Measurements from ENCODE around the gene OTOS. TPM values are rescaled to one million over a fixed set of nuclear protein-coding genes. Genes with fewer than 3 reads are reported as not detected.

OTOS gene
- total and polyA plus RNA-seq, 7 donors = not detected

- Histone ChIP-seq H3K27ac (no peak overlapping the region), H3K9me3 (no peaks in the 10 kb centered on the region), H3K27me3 (no peaks in the 10 kb centered on the region), H3K4me3 (no peak overlapping the region), H3K36me3 (no peaks in the 10 kb centered on the region), H3K4me1 (no peaks in the 10 kb centered on the region)
- peak; percentile 50 for DNase-seq
- WGBS, 2 donors = 81 to 85% methylated on average over 21 of the region's 21 CpGs
- intact Hi-C loops (cut with DNase I) = no loop called here
- TF ChIP-seq POLR2A (IDR thresholded peaks at IDR 0.05) = no peak
- TF ChIP-seq CTCF (IDR thresholded peaks at IDR 0.05) = no peak
- TF ChIP-seq POLR2AphosphoS5 (IDR thresholded peaks at IDR 0.05) = no peak
- no peak for TF ChIP-seq EP300 (IDR thresholded peaks at IDR 0.05)
Observed at GRCh38 chr2:240161087-240161750, 20.8 kb upstream of the OTOS start.

GRCh38 chr2:240160291-240161086 is 20.0 kb upstream of the OTOS start:
- H3K27me3 ChIP-seq = no peaks in the 10 kb centered on the region

DNA sequence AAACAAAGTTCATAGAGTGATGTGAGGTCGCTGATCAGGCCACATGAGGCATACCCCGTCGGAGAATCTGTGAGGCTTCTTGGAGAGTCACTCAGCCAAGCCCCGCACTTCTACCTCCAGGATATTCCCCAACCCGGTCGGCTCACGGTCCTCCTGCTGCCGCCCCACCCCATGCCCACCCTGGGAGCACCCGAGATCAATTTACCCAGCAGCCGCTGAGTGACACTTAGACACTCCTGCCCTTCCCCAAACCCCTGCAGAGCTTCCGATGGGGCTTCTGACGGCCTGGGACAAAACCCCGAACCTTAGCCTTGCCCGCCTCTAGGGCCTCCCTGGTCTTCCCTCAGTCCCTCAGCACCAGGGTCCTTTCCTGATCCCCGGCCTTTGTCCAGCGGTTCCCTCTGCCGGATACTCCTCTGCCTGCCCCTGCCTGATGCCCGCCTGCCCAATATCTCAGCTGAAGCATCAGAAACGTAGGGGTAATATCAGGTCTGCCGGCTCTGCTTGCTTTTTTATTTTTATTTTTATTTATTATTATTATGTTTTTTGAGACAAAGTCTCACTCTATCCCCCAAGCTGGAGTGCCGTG is 18.9 kb upstream of the OTOS start:
- no peak for TF ChIP-seq POLR2AphosphoS5 (IDR thresholded peaks at IDR 0.05)
- no peak for TF ChIP-seq EP300 (IDR thresholded peaks at IDR 0.05)
- no peak for TF ChIP-seq POLR2A (IDR thresholded peaks at IDR 0.05)
- no peak for TF ChIP-seq CTCF (IDR thresholded peaks at IDR 0.05)
- peak; percentile 53 for DNase-seq
- intact Hi-C loops (cut with DNase I) = no loop called here
- H3K27me3 ChIP-seq = peaks cover 0 to 7% (median 0%) of the 10 kb centered on the region in 3 donors
- 76 to 88% methylated on average over 21 of the region's 21 CpGs for WGBS, 2 donors
- no peaks in the 10 kb centered on the region for H3K4me1 ChIP-seq
- no peak overlapping the region for H3K27ac ChIP-seq
- H3K4me3 ChIP-seq = no peak overlapping the region
- H3K36me3 ChIP-seq = no peaks in the 10 kb centered on the region
- no peaks in the 10 kb centered on the region for H3K9me3 ChIP-seq

More at GRCh38 chr2:240160291-240161086, 20.0 kb upstream of the OTOS start:
- Histone ChIP-seq H3K36me3 (no peaks in the 10 kb centered on the region), H3K9me3 (no peaks in the 10 kb centered on the region), H3K4me3 (no peak overlapping the region), H3K27ac (no peak overlapping the region), H3K4me1 (no peaks in the 10 kb centered on the region)
- 77 to 87% methylated on average over 18 of the region's 18 CpGs for WGBS, 2 donors
- peak; percentile 57 for DNase-seq
- intact Hi-C loops (cut with DNase I) = no loop called here
- TF ChIP-seq POLR2A (IDR thresholded peaks at IDR 0.05) = no peak
- no peak for TF ChIP-seq EP300 (IDR thresholded peaks at IDR 0.05)
- no peak for TF ChIP-seq POLR2AphosphoS5 (IDR thresholded peaks at IDR 0.05)
- no peak for TF ChIP-seq CTCF (IDR thresholded peaks at IDR 0.05)

DNA sequence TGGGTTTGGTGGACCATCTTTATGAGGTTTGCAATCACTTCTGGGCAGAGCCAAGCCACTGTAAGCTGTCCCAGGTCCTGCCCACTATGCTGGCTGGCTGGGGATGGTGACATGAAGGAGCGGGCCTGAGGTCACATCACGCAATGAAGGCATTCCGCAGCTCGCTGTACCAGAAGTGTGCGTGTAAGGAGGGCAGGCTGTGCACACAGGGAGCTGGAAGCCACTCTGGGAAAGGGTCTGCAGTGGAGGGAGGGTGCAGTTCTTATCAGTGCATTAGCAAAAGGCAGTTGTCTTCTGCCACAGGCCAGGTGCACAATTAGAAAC is 16.7 kb upstream of the OTOS start:
- 91 to 95% methylated on average over 5 of the region's 5 CpGs for WGBS, 2 donors
- no peaks in the 10 kb centered on the region for H3K4me1 ChIP-seq
- no peak for TF ChIP-seq CTCF (IDR thresholded peaks at IDR 0.05)
- TF ChIP-seq EP300 (IDR thresholded peaks at IDR 0.05) = no peak
- H3K36me3 ChIP-seq = no peaks in the 10 kb centered on the region
- DNase-seq = peak; percentile 13
- H3K9me3 ChIP-seq = no peaks in the 10 kb centered on the region
- intact Hi-C loops (cut with DNase I) = no loop called here
- H3K27ac ChIP-seq = no peak overlapping the region
- H3K4me3 ChIP-seq = no peak overlapping the region
- H3K27me3 ChIP-seq = peaks cover 0 to 9% (median 0%) of the 10 kb centered on the region in 3 donors
